Gastrocnemius medialis (tissue), 4 donors: ENCODE results near the gene RPP14. TPM values are rescaled to one million over a fixed set of nuclear protein-coding genes. Genes with fewer than 3 reads are reported as not detected.

Experiments used
- ATAC-seq, 2 donors: fragments of 150-250 bp; one replicate each; pipeline ENCODE4 v1.9.1; 2016
- DNase-seq, 2 donors: peaks; one replicate each; pipeline ENCODE4 v3.0.0-alpha.2; 2019
- H3K27ac ChIP-seq, 4 donors: fragments of 200-600 bp; sonication (generic); 1 replicate in 1 of 4; 2 replicates in 3 of 4; pipeline ENCODE4 v1.5.1; 2016 to 2018; ENCODE audit warnings: mild to moderate bottlenecking in 2 of 4, moderate library complexity in 1 of 4
- H3K27me3 ChIP-seq, 3 donors: fragments of 200-600 bp; sonication (generic) in 2 of 3; 1 replicate in 1 of 3; 2 replicates in 2 of 3; pipeline versions ENCODE4 v1.5.1 to v1.6.0; 2016 to 2019; ENCODE audit warnings: mild to moderate bottlenecking in 1 of 3, moderate library complexity in 1 of 3
- H3K36me3 ChIP-seq, 2 donors: fragments of 200-600 bp; sonication (generic) in 1 of 2; one replicate each; pipeline ENCODE4 v1.5.1; 2017 to 2018
- H3K4me1 ChIP-seq, 2 donors: fragments of 200-600 bp; sonication (generic) in 1 of 2; one replicate each; pipeline ENCODE4 v1.5.1; 2016 to 2017; ENCODE audit warnings: mild to moderate bottlenecking in 2 of 2
- H3K4me3 ChIP-seq, 4 donors: fragments of 200-600 bp; sonication (generic) in 3 of 4; 1 replicate in 1 of 4; 2 replicates in 3 of 4; pipeline ENCODE4 v1.5.1; 2016 to 2019; ENCODE audit warnings: mild to moderate bottlenecking in 2 of 4
- H3K9me3 ChIP-seq, 3 donors: fragments of 200-600 bp; sonication (generic) in 2 of 3; 1 replicate in 1 of 3; 2 replicates in 2 of 3; pipeline ENCODE4 v1.5.1; 2016 to 2019
- POLR2A ChIP-seq, 2 donors: fragments of 450-650 bp; IDR thresholded peaks; one replicate each; pipeline ENCODE4 v1.6.1; 2017; ENCODE audit warnings: antibody characterized with exemption in 2 of 2, mild to moderate bottlenecking in 2 of 2, moderate library complexity in 2 of 2
- in situ Hi-C, 4 donors: fragments of 200-750 bp; cut with MboI; loops; one replicate each; pipeline versions ENCODE4 v1.15.0 to v1.8.0; 2017; ENCODE audit warnings: low sequenced_read_pairs in 4 of 4
- intact Hi-C: fragments of 100-400 bp; cut with DNase I; formaldehyde crosslinking; loops from one replicate; pipeline ENCODE4 v1.15.1; 2023; ENCODE audit warnings: low total_unique reads
- total RNA-seq, 4 donors: library from RNA; depleted of rRNA; stranded (reverse); fragments of >200 nt; gene quantifications; one replicate each; pipeline versions ENCODE4 v1.1.0 to v1.2.3, GENCODE V29; 2016
- TF ChIP-seq, protein P1 (sequence below), 5 experiments: fragments of 450-650 bp in 3 of 5; fragments of 200-600 bp in 2 of 5; sonication (generic) in 2 of 5; IDR thresholded peaks in 4 of 5; conservative IDR thresholded peaks in 1 of 5; 1 replicate in 4 of 5; 2 replicates in 1 of 5; pipeline ENCODE4 v1.5.1; 2016 to 2019; ENCODE audit warnings: antibody characterized with exemption in 5 of 5, mild to moderate bottlenecking in 3 of 5, moderate library complexity in 3 of 5

The RPP14 gene
- total RNA-seq, 4 donors from 2014 or later = 16.6 to 28.9 (median 17.1) TPM

DNA sequence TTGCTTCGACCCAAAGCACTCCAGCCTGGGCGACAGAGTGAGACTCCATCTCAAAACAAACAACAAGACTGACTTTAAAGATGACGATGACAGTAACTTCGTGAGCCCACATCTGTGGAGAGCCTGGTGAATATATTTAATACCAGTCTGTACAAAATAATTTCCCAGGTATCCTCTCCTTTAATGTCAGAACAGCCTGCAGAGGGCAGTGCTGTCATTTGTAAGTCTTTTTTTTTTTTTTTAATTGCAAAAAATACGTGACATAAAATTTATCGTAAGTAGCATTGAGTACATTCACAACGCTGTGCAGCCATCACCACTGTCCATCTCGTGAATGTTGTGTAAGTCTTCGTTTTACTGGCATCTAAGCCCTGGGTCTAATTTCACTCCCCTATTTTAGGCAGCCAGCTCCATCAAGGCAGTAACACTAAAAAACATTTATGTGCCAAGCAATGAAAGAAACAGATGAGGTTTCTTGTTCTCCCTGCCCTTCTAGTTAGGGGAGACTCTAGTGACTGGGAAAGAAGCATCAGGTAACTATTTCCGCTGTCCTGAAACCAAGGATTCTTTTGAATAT lies 1.7 kb downstream of the RPP14 start:
- Histone ChIP-seq H3K36me3 (peaks cover 0 to 28% of the 10 kb centered on the region in 2 donors), H3K27me3 (no peaks in the 10 kb centered on the region), H3K27ac (peak overlapping the region; percentile 89 to 99 (median 95)), H3K4me3 (peak overlapping the region; percentile 60 to 88 (median 80)), H3K9me3 (no peaks in the 10 kb centered on the region), H3K4me1 (peaks cover 30 to 35% of the 10 kb centered on the region in 2 donors)
- intact Hi-C loops = loop anchor here (5.0 kb wide), 5 partner anchors 105 to 710 kb away; partner anchors contain the start of genes ARF4 and PDHB
- in situ Hi-C loops = loop anchor here in 3 of 4 donors (10.0 kb wide), 3 partner anchors 73 to 187 kb away; partner anchors contain the start of genes ABHD6 (in 1 of the 3) and KCTD6 (in 1 of the 3)
- DNase-seq (peak; percentile 16 to 55), ATAC-seq (peak; percentile 69 to 73)
- TF ChIP-seq, protein P1, sequence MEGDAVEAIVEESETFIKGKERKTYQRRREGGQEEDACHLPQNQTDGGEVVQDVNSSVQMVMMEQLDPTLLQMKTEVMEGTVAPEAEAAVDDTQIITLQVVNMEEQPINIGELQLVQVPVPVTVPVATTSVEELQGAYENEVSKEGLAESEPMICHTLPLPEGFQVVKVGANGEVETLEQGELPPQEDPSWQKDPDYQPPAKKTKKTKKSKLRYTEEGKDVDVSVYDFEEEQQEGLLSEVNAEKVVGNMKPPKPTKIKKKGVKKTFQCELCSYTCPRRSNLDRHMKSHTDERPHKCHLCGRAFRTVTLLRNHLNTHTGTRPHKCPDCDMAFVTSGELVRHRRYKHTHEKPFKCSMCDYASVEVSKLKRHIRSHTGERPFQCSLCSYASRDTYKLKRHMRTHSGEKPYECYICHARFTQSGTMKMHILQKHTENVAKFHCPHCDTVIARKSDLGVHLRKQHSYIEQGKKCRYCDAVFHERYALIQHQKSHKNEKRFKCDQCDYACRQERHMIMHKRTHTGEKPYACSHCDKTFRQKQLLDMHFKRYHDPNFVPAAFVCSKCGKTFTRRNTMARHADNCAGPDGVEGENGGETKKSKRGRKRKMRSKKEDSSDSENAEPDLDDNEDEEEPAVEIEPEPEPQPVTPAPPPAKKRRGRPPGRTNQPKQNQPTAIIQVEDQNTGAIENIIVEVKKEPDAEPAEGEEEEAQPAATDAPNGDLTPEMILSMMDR (IDR thresholded peaks at IDR 0.05 in 4 of 5, conservative IDR thresholded peaks at IDR 0.05 in 1 of 5) = peak in 3 of 5 experiments; percentile 7 to 50 (median 24)
- peak in 1 of 2 donors; percentile 27 for TF ChIP-seq POLR2A (IDR thresholded peaks at IDR 0.05)

DNA sequence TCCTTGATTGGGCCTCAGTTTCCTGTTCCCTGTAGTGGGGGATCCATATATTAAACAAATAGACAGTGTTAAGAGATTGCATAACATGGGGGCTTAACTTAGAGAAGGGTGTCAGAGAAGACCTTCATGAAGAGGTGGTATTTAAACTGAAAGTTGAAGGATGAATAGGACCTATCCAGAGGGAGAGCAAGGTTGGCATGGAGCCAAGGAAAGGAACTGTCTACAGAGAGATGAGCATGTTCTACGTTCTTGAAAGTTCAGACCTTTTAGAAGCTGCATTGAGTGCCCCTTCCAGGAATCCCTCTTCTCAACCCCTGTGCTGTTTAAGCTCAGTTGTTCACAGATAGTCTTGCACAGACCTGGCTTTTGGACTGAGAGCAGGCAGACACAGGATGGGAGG lies 2.7 kb downstream of the RPP14 start:
- peaks cover 0 to 38% of the 10 kb centered on the region in 2 donors for H3K36me3 ChIP-seq
- peak overlapping the region; percentile 89 to 99 (median 95) for H3K27ac ChIP-seq
- H3K27me3 ChIP-seq = no peaks in the 10 kb centered on the region
- TF ChIP-seq, protein P1 (IDR thresholded peaks at IDR 0.05 in 4 of 5, conservative IDR thresholded peaks at IDR 0.05 in 1 of 5) = no peak
- no peak for TF ChIP-seq POLR2A (IDR thresholded peaks at IDR 0.05)
- no peaks in the 10 kb centered on the region for H3K9me3 ChIP-seq
- no peak for ATAC-seq
- intact Hi-C loops (loop anchor here (5.0 kb wide), 5 partner anchors 104 to 711 kb away; partner anchors contain the start of genes ARF4 and PDHB), in situ Hi-C loops (loop anchor here in 3 of 4 donors (10.0 kb wide), 3 partner anchors 74 to 186 kb away; partner anchors contain the start of genes ABHD6 (in 1 of the 3) and KCTD6 (in 1 of the 3))
- peak overlapping the region; percentile 60 to 88 (median 80) for H3K4me3 ChIP-seq
- H3K4me1 ChIP-seq = peaks cover 37 to 38% of the 10 kb centered on the region in 2 donors
- peak; percentile 17 to 25 for DNase-seq

DNA sequence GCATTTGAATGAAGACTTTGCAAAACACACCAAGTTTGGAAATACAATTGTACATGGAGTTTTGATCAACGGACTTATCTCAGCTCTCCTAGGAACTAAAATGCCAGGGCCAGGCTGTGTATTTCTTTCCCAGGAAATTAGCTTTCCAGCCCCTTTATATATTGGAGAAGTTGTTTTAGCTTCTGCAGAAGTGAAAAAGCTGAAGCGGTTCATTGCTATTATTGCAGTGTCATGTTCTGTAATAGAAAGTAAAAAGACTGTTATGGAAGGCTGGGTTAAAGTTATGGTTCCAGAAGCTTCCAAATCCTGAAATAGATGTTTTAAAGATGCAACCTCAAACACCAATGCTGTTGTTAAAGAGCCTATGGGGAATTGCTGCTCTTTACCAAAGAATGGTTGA lies 11.8 kb downstream of the RPP14 start:
- ATAC-seq = no peak
- in situ Hi-C loops = no loop called here
- Histone ChIP-seq H3K27me3 (no peaks in the 10 kb centered on the region), H3K4me3 (no peak overlapping the region), H3K9me3 (no peaks in the 10 kb centered on the region), H3K27ac (peak overlapping the region in 2 of 4 donors; percentile 5 to 70), H3K4me1 (peaks cover 3 to 7% of the 10 kb centered on the region in 2 donors), H3K36me3 (peaks cover 0 to 62% of the 10 kb centered on the region in 2 donors)
- intact Hi-C loops = no loop called here
- no peak for DNase-seq
- TF ChIP-seq, protein P1 (IDR thresholded peaks at IDR 0.05 in 4 of 5, conservative IDR thresholded peaks at IDR 0.05 in 1 of 5) = no peak
- TF ChIP-seq POLR2A (IDR thresholded peaks at IDR 0.05) = no peak

DNA sequence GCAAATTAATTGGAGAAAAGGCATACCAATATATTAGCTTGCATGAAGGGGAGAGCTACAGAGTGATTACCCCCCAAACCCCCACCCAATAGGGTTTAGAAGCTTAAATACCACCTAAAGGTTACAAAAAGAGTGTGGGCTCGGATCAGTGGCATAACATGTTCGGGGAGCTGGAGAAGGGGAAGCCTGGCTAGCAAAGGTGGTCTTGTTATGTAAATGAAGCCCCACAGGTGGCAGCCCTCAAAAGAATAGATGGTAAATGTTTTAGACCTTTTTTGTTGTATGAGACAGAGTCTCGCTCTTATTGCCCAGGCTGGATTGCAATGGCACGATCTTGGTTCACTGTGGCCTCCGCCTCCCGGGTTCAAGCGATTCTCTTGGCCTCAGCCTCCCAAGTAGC lies 15.7 kb downstream of the RPP14 start:
- intact Hi-C loops = no loop called here
- peaks cover 0 to 23% of the 10 kb centered on the region in 2 donors for H3K36me3 ChIP-seq
- peaks cover 0 to 2% of the 10 kb centered on the region in 2 donors for H3K4me1 ChIP-seq
- ATAC-seq (no peak), DNase-seq (no peak)
- in situ Hi-C loops = loop anchor here (5.0 to 10.0 kb wide), 4 partner anchors 91 to 211 kb away; no protein-coding TSS in a partner anchor
- H3K9me3 ChIP-seq = no peaks in the 10 kb centered on the region
- no peak overlapping the region for H3K27ac ChIP-seq
- TF ChIP-seq, protein P1 (IDR thresholded peaks at IDR 0.05 in 4 of 5, conservative IDR thresholded peaks at IDR 0.05 in 1 of 5) = no peak
- TF ChIP-seq POLR2A (IDR thresholded peaks at IDR 0.05) = no peak
- no peak overlapping the region for H3K4me3 ChIP-seq
- H3K27me3 ChIP-seq = no peaks in the 10 kb centered on the region
